Measurements from ENCODE around the gene TLDC2.
"Not testable (repeated sequence)": the region's sequence is repeated elsewhere in the genome, so short reads cannot be mapped to it uniquely, and the experiment has no call there.

Gene TLDC2

GRCh38 chr20:36871640-36872570 is 4.0 kb upstream of the TLDC2 start:
- Histone ChIP-seq H3K9me3 (ENCODE audit: control insufficient read depth, insufficient read depth, low read length) (no peaks in the 10 kb centered on the region), H3K9ac (ENCODE audit: low read depth, low read length) (no peak overlapping the region), H3K4me1 (ENCODE audit: insufficient read depth, low read length) (peaks cover 5% of the 10 kb centered on the region; the same call in 1 of the 2 replicates), H3K36me3 (ENCODE audit: insufficient read depth, low read length) (no peaks in the 10 kb centered on the region)

- Histone ChIP-seq H3K36me3 (ENCODE audit: insufficient read depth, low read length) (no peaks in the 10 kb centered on the region), H3K4me1 (ENCODE audit: insufficient read depth, low read length) (peaks cover 5% of the 10 kb centered on the region; the same call in 1 of the 2 replicates), H3K9ac (ENCODE audit: low read depth, low read length) (no peak overlapping the region), H3K9me3 (ENCODE audit: control insufficient read depth, insufficient read depth, low read length) (no peaks in the 10 kb centered on the region)
Observed at GRCh38 chr20:36872852-36873251, 3.1 kb upstream of the TLDC2 start.

- Histone ChIP-seq H3K9ac (ENCODE audit: low read depth, low read length) (no peak overlapping the region), H3K9me3 (ENCODE audit: control insufficient read depth, insufficient read depth, low read length) (no peaks in the 10 kb centered on the region), H3K4me1 (ENCODE audit: insufficient read depth, low read length) (peaks cover 5% of the 10 kb centered on the region; the same call in 1 of the 2 replicates), H3K36me3 (ENCODE audit: insufficient read depth, low read length) (no peaks in the 10 kb centered on the region)
Observed at GRCh38 chr20:36873498-36874189, 2.3 kb upstream of the TLDC2 start.

- not testable (repeated sequence) for H3K36me3 ChIP-seq (ENCODE audit: insufficient read depth, low read length); H3K9ac ChIP-seq (ENCODE audit: low read depth, low read length); H3K4me1 ChIP-seq (ENCODE audit: insufficient read depth, low read length); H3K9me3 ChIP-seq (ENCODE audit: control insufficient read depth, insufficient read depth, low read length)
Observed at GRCh38 chr20:36875093-36875492, 845 bp upstream of the TLDC2 start.

GRCh38 chr20:36876473-36876833 is 515 bp downstream of the TLDC2 start:
- no peak overlapping the region for H3K9ac ChIP-seq (ENCODE audit: low read depth, low read length)
- H3K36me3 ChIP-seq (ENCODE audit: insufficient read depth, low read length): no peaks in the 10 kb centered on the region
- H3K9me3 ChIP-seq (ENCODE audit: control insufficient read depth, insufficient read depth, low read length): no peaks in the 10 kb centered on the region
- peaks cover 5% of the 10 kb centered on the region; the same call in 1 of the 2 replicates for H3K4me1 ChIP-seq (ENCODE audit: insufficient read depth, low read length)

- no peaks in the 10 kb centered on the region for H3K4me1 ChIP-seq (ENCODE audit: insufficient read depth, low read length)
- no peaks in the 10 kb centered on the region for H3K36me3 ChIP-seq (ENCODE audit: insufficient read depth, low read length)
- H3K9ac ChIP-seq (ENCODE audit: low read depth, low read length): no peak overlapping the region
- no peaks in the 10 kb centered on the region for H3K9me3 ChIP-seq (ENCODE audit: control insufficient read depth, insufficient read depth, low read length)
Observed at GRCh38 chr20:36878941-36879340, 3.0 kb downstream of the TLDC2 start.

GRCh38 chr20:36880741-36881250 is 4.9 kb downstream of the TLDC2 start:
- Histone ChIP-seq H3K9me3 (ENCODE audit: control insufficient read depth, insufficient read depth, low read length) (no peaks in the 10 kb centered on the region), H3K9ac (ENCODE audit: low read depth, low read length) (no peak overlapping the region), H3K4me1 (ENCODE audit: insufficient read depth, low read length) (no peaks in the 10 kb centered on the region), H3K36me3 (ENCODE audit: insufficient read depth, low read length) (no peaks in the 10 kb centered on the region)

GRCh38 chr20:36881331-36881730 is 5.4 kb downstream of the TLDC2 start:
- no peaks in the 10 kb centered on the region for H3K9me3 ChIP-seq (ENCODE audit: control insufficient read depth, insufficient read depth, low read length)
- H3K9ac ChIP-seq (ENCODE audit: low read depth, low read length): no peak overlapping the region
- no peaks in the 10 kb centered on the region for H3K36me3 ChIP-seq (ENCODE audit: insufficient read depth, low read length)
- no peaks in the 10 kb centered on the region for H3K4me1 ChIP-seq (ENCODE audit: insufficient read depth, low read length)

- Histone ChIP-seq H3K9ac (ENCODE audit: low read depth, low read length) (no peak overlapping the region), H3K9me3 (ENCODE audit: control insufficient read depth, insufficient read depth, low read length) (no peaks in the 10 kb centered on the region), H3K4me1 (ENCODE audit: insufficient read depth, low read length) (peaks cover 3% of the 10 kb centered on the region; the same call in 1 of the 2 replicates), H3K36me3 (ENCODE audit: insufficient read depth, low read length) (no peaks in the 10 kb centered on the region)
Observed at GRCh38 chr20:36881888-36882287, 6.0 kb downstream of the TLDC2 start.

- no peaks in the 10 kb centered on the region for H3K36me3 ChIP-seq (ENCODE audit: insufficient read depth, low read length)
- H3K4me1 ChIP-seq (ENCODE audit: insufficient read depth, low read length): peaks cover 11% of the 10 kb centered on the region; the same call in 1 of the 2 replicates
- no peaks in the 10 kb centered on the region for H3K9me3 ChIP-seq (ENCODE audit: control insufficient read depth, insufficient read depth, low read length)
- H3K9ac ChIP-seq (ENCODE audit: low read depth, low read length): no peak overlapping the region
Observed at GRCh38 chr20:36883977-36884535, 8.1 kb downstream of the TLDC2 start.

GRCh38 chr20:36885356-36885755 is 9.4 kb downstream of the TLDC2 start:
- Histone ChIP-seq H3K4me1 (ENCODE audit: insufficient read depth, low read length) (peaks cover 11% of the 10 kb centered on the region; the same call in 1 of the 2 replicates), H3K9ac (ENCODE audit: low read depth, low read length) (no peak overlapping the region), H3K36me3 (ENCODE audit: insufficient read depth, low read length) (no peaks in the 10 kb centered on the region), H3K9me3 (ENCODE audit: control insufficient read depth, insufficient read depth, low read length) (no peaks in the 10 kb centered on the region)

GRCh38 chr20:36886859-36887751 is 11.2 kb downstream of the TLDC2 start:
- Histone ChIP-seq H3K36me3 (ENCODE audit: insufficient read depth, low read length) (no peaks in the 10 kb centered on the region), H3K9ac (ENCODE audit: low read depth, low read length) (peak overlapping the region; percentile 16; the same call in 1 of the 2 replicates), H3K4me1 (ENCODE audit: insufficient read depth, low read length) (peaks cover 11% of the 10 kb centered on the region; the same call in 1 of the 2 replicates), H3K9me3 (ENCODE audit: control insufficient read depth, insufficient read depth, low read length) (no peaks in the 10 kb centered on the region)

GRCh38 chr20:36887752-36888090 is 11.8 kb downstream of the TLDC2 start:
- Histone ChIP-seq H3K4me1 (ENCODE audit: insufficient read depth, low read length) (peaks cover 11% of the 10 kb centered on the region; the same call in 1 of the 2 replicates), H3K9ac (ENCODE audit: low read depth, low read length) (peak overlapping the region; percentile 16; the same call in 1 of the 2 replicates), H3K9me3 (ENCODE audit: control insufficient read depth, insufficient read depth, low read length) (no peaks in the 10 kb centered on the region), H3K36me3 (ENCODE audit: insufficient read depth, low read length) (no peaks in the 10 kb centered on the region)

Measured in ES-I3 (cell line).